Naive thymus-derived CD8-positive, alpha-beta T cell (primary cell): ENCODE measurements around the gene FMN1. TPM values are rescaled to one million over a fixed set of nuclear protein-coding genes. Genes with fewer than 3 reads are reported as not detected.

ENCODE experiments used
- ATAC-seq, 2 donors: fragments of 150-1000 bp; cut with Tn5 transposase in 1 of 2; sonication (Bioruptor Pico), chemical (Tn5 transposase) in 1 of 2; 1 replicate in 1 of 2; 2 replicates in 1 of 2; pipeline ENCODE4 v1.10.0; 2021; ENCODE audit warnings: mild to moderate bottlenecking in 2 of 2, moderate library complexity in 2 of 2
- POLR2A ChIA-PET: fragments of 350-600 bp; sonication (Branson Sonifier 250); formaldehyde crosslinking; loops from one replicate; lab custom pipeline; 2021; ENCODE audit warnings: antibody characterized with exemption; lab: Charles Lee
- DNase-seq, 10 donors: peaks; one replicate each; pipeline versions ENCODE4 v3.0.0 to v3.0.0-alpha.2; 2020 to 2022
- H3K27ac Mint-ChIP-seq, 10 donors: one replicate each; pipeline ENCODE4 v1.8.0; 2020 to 2022; ENCODE audit warnings: mild to moderate bottlenecking in 10 of 10, mixed read lengths in 10 of 10, moderate library complexity in 4 of 10, inconsistent platforms in 1 of 10
- H3K27me3 Mint-ChIP-seq, 5 donors: one replicate each; pipeline ENCODE4 v1.8.0; 2021 to 2022; ENCODE audit warnings: mixed read lengths in 5 of 5
- H3K36me3 Mint-ChIP-seq, 3 donors: one replicate each; pipeline ENCODE4 v1.8.0; 2020 to 2022; ENCODE audit warnings: mixed read lengths in 3 of 3, mild to moderate bottlenecking in 2 of 3, inconsistent platforms in 1 of 3
- H3K4me1 Mint-ChIP-seq, 4 donors: one replicate each; pipeline ENCODE4 v1.8.0; 2021 to 2022; ENCODE audit warnings: mixed read lengths in 4 of 4
- H3K4me3 Mint-ChIP-seq, 10 donors: one replicate each; pipeline ENCODE4 v1.8.0; 2020 to 2022; ENCODE audit warnings: mild to moderate bottlenecking in 10 of 10, mixed read lengths in 10 of 10, moderate library complexity in 6 of 10, inconsistent platforms in 1 of 10
- H3K9me3 Mint-ChIP-seq, 9 donors: one replicate each; pipeline ENCODE4 v1.8.0; 2020 to 2022; ENCODE audit warnings: mixed read lengths in 9 of 9, mild to moderate bottlenecking in 3 of 9, inconsistent platforms in 1 of 9, moderate library complexity in 1 of 9
- polyA plus RNA-seq, 3 donors: library from polyadenylated mRNA; unstranded; fragments of 300-500 nt; fragmentation: Illumina TruSeq; gene quantifications; one replicate each; pipeline ENCODE4 v1.2.3, GENCODE V29; 2021
- total RNA-seq, 8 experiments: library from RNA in 2 of 8; stranded (reverse) in 2 of 8; gene quantifications; one replicate each; pipeline ENCODE4 v1.2.3 and lab custom pipeline; 2021 to 2026

FMN1 gene
- total and polyA plus RNA-seq, 5 experiments from 2014 or later, result 0.19 to 0.42 (median 0.21) TPM; not detected in 2

DNA sequence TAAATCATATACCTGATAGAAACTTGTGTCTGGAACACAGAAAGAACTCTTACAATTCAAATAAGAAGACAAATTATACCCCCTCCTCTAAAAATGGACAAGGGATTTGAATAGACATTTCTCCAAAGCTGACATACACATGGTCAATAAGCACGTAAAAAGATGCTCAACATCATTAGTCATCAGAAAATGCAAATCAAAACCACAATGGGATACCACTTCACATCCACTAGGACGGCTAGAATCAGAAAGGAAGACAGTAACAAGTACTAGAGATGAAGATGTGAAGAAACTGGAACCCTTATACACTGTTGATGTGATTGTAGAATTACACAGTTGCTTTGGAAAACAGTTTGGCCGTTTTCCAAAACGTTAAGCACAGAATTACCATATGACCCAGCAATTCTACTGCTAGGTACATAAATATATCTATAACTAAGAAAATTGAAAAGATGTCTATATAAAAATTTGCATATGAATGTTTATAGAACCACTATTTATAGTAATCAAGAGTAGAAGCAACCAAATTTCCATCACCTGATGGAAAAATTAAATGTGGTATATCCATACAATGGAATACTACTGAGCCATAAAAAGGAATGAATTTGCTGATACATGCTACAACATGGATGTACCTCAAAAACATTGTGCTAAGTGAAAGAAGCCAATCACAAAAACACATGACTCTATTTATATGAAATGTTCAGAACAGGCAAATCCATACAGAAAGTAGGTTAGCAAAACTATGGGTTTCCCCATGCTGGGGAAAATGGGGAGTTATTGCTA is 415.9 kb downstream of the FMN1 start:
- no peak overlapping the region for H3K4me3 Mint-ChIP-seq
- no peaks in the 10 kb centered on the region for H3K4me1 Mint-ChIP-seq
- POLR2A ChIA-PET, result no interaction called here
- no peak for ATAC-seq
- H3K27me3 Mint-ChIP-seq, result peaks cover 5 to 31% (median 11%) of the 10 kb centered on the region in 5 donors
- DNase-seq, result no peak
- H3K36me3 Mint-ChIP-seq, result peaks cover 0 to 46% (median 20%) of the 10 kb centered on the region in 3 donors
- H3K27ac Mint-ChIP-seq, result no peak overlapping the region
- H3K9me3 Mint-ChIP-seq, result peaks cover 0 to 21% (median 5%) of the 10 kb centered on the region in 9 donors

DNA sequence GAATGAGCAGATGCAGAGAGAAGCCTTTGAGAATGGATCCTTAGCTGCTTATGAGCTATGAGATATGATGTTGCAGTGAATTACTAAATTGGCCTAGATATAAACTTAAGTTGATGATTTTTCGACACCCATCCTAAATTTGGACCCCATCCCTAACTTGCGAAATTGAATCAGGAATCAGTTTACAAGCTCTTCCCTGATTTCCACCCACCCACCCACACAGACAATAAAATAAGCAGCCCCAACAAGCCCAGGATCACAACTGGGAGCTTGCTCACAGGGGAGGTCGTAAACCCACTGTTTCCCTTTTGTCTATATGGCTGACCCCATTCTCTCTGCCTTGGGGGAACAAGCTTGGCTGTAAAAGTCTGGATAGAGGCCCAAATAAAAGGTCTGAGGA is 419.4 kb downstream of the FMN1 start:
- POLR2A ChIA-PET, result no interaction called here
- Mint-ChIP-seq H3K4me3 (no peak overlapping the region), H3K27me3 (peaks cover 5 to 12% (median 7%) of the 10 kb centered on the region in 5 donors), H3K4me1 (no peaks in the 10 kb centered on the region), H3K27ac (no peak overlapping the region), H3K9me3 (peaks cover 0 to 15% (median 3%) of the 10 kb centered on the region in 9 donors), H3K36me3 (peaks cover 0 to 44% (median 22%) of the 10 kb centered on the region in 3 donors)
- ATAC-seq (no peak), DNase-seq (no peak)

DNA sequence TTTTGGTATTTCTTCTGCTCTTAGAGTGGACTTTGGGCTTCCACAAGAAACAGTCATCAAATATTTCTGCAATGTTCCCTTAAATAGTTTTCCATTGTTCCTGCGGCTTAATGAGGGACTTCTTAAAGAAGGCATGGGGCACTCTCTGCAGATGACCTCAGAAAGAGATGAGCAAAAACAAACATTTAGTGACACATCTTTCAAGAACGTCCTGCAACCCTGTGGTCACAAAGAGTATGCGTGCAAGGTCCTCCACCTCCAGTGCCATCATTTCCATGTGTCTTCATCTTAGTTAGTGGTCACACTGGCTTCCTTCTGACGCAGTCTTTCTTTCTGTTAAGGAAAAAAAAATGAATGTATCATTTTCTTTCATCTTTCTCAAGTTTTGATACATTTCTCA is 420.5 kb downstream of the FMN1 start:
- Mint-ChIP-seq H3K36me3 (peaks cover 0 to 41% (median 22%) of the 10 kb centered on the region in 3 donors), H3K27ac (no peak overlapping the region), H3K27me3 (peaks cover 5 to 12% (median 7%) of the 10 kb centered on the region in 5 donors), H3K4me1 (no peaks in the 10 kb centered on the region), H3K9me3 (peaks cover 0 to 9% (median 0%) of the 10 kb centered on the region in 9 donors), H3K4me3 (no peak overlapping the region)
- no peak for ATAC-seq
- POLR2A ChIA-PET, result no interaction called here
- DNase-seq, result no peak

DNA sequence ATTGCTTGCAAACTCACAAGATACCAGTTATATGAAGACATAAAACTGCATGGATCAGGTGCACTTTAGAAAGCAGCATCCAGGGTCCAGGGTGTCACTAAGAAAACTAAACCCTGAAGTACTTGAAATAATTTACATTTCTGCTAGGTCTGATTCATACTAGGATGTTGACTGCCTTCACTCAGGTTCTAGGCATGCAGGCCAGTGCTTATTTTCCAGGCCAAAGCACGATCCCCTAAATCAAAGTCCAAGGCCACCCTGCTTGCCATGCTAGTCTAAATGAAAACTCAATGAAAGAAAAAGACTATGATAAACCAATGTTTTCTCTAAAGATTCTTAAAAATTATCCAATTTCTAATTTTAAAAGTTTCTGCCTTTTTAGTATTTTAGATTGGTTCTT is 427.3 kb downstream of the FMN1 start:
- Mint-ChIP-seq H3K4me3 (no peak overlapping the region), H3K4me1 (no peaks in the 10 kb centered on the region), H3K36me3 (no peaks in the 10 kb centered on the region), H3K9me3 (no peaks in the 10 kb centered on the region), H3K27ac (no peak overlapping the region), H3K27me3 (peaks cover 0 to 13% (median 10%) of the 10 kb centered on the region in 5 donors)
- POLR2A ChIA-PET, result no interaction called here
- ATAC-seq (no peak), DNase-seq (no peak)

- H3K9me3 Mint-ChIP-seq, result no peaks in the 10 kb centered on the region
Observed at GRCh38 chr15:32766101-32766500, 428.4 kb downstream of the FMN1 start.

DNA sequence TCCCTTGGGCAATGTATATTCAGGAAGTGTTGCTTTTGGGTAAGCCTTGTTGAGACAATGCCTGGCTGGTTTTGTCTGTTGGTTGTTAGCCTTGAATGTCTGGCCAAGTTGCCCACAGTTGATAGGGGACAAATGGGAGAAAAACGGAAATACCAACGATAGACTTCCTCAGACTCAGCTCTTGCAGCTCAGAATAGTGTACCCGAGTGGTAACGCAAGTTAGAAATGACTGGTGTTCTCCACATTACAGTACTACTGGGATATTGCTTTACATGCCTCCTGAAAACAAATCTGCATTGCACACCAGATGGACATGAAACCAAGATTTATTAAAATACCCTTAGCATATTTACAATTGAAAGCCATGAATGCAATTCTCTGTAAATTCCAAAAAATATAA is 429.3 kb downstream of the FMN1 start:
- H3K27me3 Mint-ChIP-seq, result peaks cover 7 to 33% (median 14%) of the 10 kb centered on the region in 5 donors
- POLR2A ChIA-PET, result no interaction called here
- no peak overlapping the region for H3K4me3 Mint-ChIP-seq
- ATAC-seq (no peak), DNase-seq (no peak)
- no peaks in the 10 kb centered on the region for H3K9me3 Mint-ChIP-seq
- H3K27ac Mint-ChIP-seq, result no peak overlapping the region
- no peaks in the 10 kb centered on the region for H3K36me3 Mint-ChIP-seq
- H3K4me1 Mint-ChIP-seq, result no peaks in the 10 kb centered on the region

More at GRCh38 chr15:32766101-32766500, 428.4 kb downstream of the FMN1 start:
- POLR2A ChIA-PET, result interaction anchor here (0.7 kb wide), 1 partner anchor 48 kb away, joined by 3 read pairs; no protein-coding TSS in a partner anchor
- no peaks in the 10 kb centered on the region for H3K36me3 Mint-ChIP-seq
- ATAC-seq (no peak), DNase-seq (no peak)
- H3K4me1 Mint-ChIP-seq, result no peaks in the 10 kb centered on the region
- peaks cover 2 to 25% (median 12%) of the 10 kb centered on the region in 5 donors for H3K27me3 Mint-ChIP-seq
- H3K4me3 Mint-ChIP-seq, result no peak overlapping the region
- no peak overlapping the region for H3K27ac Mint-ChIP-seq

- POLR2A ChIA-PET, result no interaction called here
- Mint-ChIP-seq H3K27me3 (peaks cover 14 to 43% (median 19%) of the 10 kb centered on the region in 5 donors), H3K27ac (no peak overlapping the region), H3K4me3 (no peak overlapping the region), H3K9me3 (peaks cover 0 to 2% (median 0%) of the 10 kb centered on the region in 9 donors), H3K36me3 (no peaks in the 10 kb centered on the region), H3K4me1 (no peaks in the 10 kb centered on the region)
- DNase-seq (no peak), ATAC-seq (no peak)
Observed at GRCh38 chr15:32763295-32763694, 431.2 kb downstream of the FMN1 start.

DNA sequence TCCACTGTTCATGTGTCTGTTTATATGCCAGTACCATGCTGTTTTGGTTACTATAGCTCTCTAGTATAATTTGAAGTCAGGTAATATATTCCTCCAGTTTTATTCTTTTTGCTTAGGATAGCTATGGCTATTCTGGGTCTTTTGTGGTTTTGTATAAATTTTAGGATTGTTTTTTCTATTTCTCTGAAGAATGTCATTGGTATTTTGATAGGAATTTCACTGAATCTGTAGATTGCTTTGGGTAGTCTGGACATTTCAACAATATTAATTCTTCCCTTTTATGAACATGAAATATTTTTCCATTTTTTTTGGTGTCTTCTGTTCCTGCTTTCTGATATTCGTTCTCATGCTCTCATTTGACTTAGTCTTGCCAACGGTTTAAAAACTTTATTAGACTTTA is 437.1 kb downstream of the FMN1 start:
- H3K4me1 Mint-ChIP-seq, result no peaks in the 10 kb centered on the region
- POLR2A ChIA-PET, result no interaction called here
- ATAC-seq (no peak), DNase-seq (no peak)
- H3K27me3 Mint-ChIP-seq, result peaks cover 10 to 37% (median 19%) of the 10 kb centered on the region in 5 donors
- no peak overlapping the region for H3K27ac Mint-ChIP-seq
- peaks cover 0 to 5% (median 0%) of the 10 kb centered on the region in 9 donors for H3K9me3 Mint-ChIP-seq
- H3K36me3 Mint-ChIP-seq, result peaks cover 0 to 4% (median 0%) of the 10 kb centered on the region in 3 donors
- no peak overlapping the region for H3K4me3 Mint-ChIP-seq

- POLR2A ChIA-PET, result no interaction called here
Observed at GRCh38 chr15:32750979-32751378, 443.5 kb downstream of the FMN1 start.

DNA sequence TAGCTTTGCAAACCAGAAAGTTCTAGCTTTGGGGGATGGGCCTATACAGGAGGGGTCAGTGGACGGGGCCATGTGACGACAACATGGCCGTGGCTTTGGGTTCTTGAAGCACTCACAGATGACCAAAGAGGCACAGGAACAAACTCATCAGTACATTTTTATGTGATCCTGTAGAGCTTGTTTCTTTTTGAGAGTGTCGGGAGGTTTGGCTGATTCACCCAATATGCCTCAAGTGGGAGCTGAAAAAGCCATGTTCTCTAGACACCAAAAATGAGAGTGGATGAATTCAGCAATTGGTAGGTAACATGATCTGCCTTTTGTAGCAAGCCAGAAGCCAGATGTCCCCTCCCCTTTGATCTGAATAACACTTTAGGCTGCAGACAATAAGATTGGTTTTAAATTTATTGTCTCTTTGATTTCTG is 446.6 kb downstream of the FMN1 start:
- Mint-ChIP-seq H3K27me3 (peaks cover 3 to 35% (median 7%) of the 10 kb centered on the region in 5 donors), H3K9me3 (no peaks in the 10 kb centered on the region), H3K4me1 (no peaks in the 10 kb centered on the region), H3K36me3 (no peaks in the 10 kb centered on the region), H3K4me3 (no peak overlapping the region), H3K27ac (no peak overlapping the region)
- DNase-seq (no peak), ATAC-seq (no peak)
- POLR2A ChIA-PET, result no interaction called here

More at GRCh38 chr15:32750979-32751378, 443.5 kb downstream of the FMN1 start:
- Mint-ChIP-seq H3K9me3 (peaks cover 0 to 2% (median 0%) of the 10 kb centered on the region in 9 donors), H3K27me3 (peaks cover 3 to 21% (median 9%) of the 10 kb centered on the region in 5 donors), H3K27ac (no peak overlapping the region), H3K4me3 (no peak overlapping the region), H3K36me3 (peaks cover 0 to 4% (median 0%) of the 10 kb centered on the region in 3 donors), H3K4me1 (no peaks in the 10 kb centered on the region)
- no peak for ATAC-seq
- no peak for DNase-seq

- no peak overlapping the region for H3K27ac Mint-ChIP-seq
Observed at GRCh38 chr15:32746116-32746857, 448.2 kb downstream of the FMN1 start.

GRCh38 chr15:32743411-32744140 is 450.9 kb downstream of the FMN1 start:
- Mint-ChIP-seq H3K27me3 (peaks cover 6 to 31% (median 9%) of the 10 kb centered on the region in 5 donors), H3K27ac (no peak overlapping the region), H3K4me1 (no peaks in the 10 kb centered on the region), H3K4me3 (no peak overlapping the region), H3K36me3 (peaks cover 0 to 13% (median 0%) of the 10 kb centered on the region in 3 donors), H3K9me3 (peaks cover 2 to 20% (median 11%) of the 10 kb centered on the region in 9 donors)
- POLR2A ChIA-PET, result no interaction called here
- no peak for DNase-seq
- no peak for ATAC-seq

More at GRCh38 chr15:32746116-32746857, 448.2 kb downstream of the FMN1 start:
- Mint-ChIP-seq H3K4me3 (no peak overlapping the region), H3K4me1 (no peaks in the 10 kb centered on the region), H3K27me3 (peaks cover 5 to 44% (median 9%) of the 10 kb centered on the region in 5 donors), H3K36me3 (no peaks in the 10 kb centered on the region), H3K9me3 (peaks cover 0 to 3% (median 0%) of the 10 kb centered on the region in 9 donors)
- DNase-seq, result no peak
- POLR2A ChIA-PET, result no interaction called here
- no peak for ATAC-seq
